ENCODE data around the gene BRWD1.

Gene BRWD1

DNA sequence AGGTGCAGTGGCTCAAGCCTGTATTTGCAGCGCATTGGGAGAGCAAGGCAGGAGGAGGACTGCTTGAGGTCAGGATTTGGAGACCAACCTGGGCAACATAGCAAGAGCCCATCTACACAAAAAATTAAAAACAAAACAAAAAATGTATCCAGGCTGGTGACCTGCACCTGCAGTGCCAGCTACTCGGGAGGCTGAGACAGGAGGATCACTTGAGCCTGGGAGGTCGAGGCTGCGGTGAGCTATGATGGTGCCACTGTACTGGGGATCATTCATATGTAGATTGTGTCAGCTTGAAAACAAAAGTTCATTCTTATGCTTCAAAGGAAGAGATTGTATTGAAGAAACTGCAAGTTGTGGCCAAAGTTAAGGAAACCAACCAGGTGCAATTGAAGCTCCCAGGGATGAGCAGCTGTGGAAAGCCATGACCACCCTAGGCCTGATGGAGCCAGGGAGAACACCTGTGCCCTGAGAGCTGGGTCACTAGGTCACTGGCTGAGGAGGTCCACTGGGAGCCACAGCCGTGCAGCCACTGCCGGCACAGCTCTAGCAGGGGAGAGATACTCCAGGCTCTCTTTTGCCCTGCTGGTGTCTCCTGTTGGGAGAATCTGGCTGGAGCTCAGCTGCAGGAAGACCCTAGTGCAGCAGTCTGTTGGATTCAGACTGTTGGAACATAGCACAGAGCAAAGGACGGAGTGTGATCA lies 13.3 kb upstream of the BRWD1 start:
- DNase-seq: no peak

DNA sequence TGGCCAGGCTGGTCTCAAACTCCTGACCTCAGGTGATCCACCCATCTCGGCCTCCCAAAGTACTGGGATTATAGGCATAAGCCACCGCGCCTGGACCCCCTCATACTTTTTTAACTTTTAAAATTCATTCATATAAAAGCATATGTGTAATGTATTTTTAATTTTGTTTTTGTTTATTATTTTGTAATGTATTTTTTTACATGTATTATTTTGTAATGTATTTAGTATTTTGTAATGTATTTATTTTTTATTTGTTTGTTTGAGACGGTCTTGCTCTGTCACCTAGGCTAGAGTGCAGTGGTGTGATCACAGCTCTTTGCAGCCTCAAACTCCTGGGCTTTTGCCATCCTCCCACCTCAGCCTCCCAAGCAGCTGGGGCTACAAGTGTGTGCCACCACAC lies 12.0 kb upstream of the BRWD1 start:
- no peak for DNase-seq

DNA sequence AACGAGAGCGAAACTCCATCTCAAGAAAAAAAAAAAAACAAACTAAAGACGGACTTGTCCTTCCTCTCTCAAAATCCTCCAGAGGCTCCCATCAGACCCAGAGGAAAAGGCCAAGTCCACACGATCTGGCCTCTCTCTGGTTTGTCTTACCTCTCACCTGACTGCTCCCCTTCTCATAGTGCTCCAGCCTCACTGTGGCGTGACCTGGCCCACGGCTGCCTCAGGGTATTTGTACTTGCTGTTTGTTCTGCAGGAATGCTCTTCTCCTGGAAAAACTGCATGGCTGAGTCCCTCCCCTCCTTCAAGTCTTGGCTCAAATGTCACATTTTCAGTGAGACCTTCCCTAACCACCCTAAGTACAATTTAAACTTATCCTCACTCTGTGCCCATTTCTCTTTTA lies 8.0 kb upstream of the BRWD1 start:
- DNase-seq: no peak

DNA sequence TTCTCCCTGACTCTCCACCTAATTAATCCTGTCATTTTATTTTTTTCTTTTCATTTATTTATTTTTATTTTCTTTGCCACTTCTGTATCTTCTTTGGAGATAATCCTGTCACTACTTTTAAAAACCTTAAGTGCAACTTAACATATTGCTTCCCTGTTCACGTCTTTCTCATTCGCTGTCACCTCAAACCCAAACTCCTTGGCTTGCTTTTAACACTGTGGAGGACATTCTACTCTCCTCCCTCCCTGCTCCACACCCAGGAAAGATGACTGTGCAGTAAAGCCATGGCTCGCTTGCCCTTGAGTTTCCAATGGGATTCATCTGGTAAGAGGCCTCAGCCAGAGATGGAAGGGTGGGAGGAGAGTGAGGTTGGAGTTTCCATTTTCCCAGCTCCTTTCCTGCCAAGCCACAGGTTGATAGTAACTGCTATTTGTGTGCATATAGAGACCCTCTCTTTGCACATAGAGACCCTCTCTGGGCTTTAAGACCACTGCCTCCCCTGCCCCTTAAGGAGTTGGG lies 6.4 kb upstream of the BRWD1 start:
- DNase-seq: no peak

DNA sequence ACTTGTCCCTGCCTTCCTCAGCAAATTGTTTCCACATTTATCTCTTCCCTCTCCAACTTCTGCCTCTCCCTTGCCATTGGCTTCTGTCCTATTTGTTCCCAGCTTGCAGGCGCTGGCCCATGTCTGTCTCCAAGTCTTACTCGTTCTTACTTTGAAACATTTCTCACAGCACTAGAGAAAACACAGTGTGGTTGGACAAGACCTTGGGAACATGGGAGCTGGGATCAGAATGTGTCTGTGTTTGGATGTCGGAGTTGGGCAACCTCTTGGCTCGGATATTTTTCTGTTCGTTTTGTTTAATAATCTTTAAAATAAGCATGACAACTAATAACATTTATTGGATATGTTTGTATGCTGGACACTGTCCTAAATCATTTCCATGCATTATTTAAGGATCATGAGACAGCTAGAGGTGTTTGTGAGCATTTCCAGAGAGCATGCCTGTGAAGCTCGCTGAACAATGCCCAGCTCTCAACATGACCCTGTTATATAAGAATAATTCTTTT lies 5.9 kb upstream of the BRWD1 start:
- no peak for DNase-seq

DNA sequence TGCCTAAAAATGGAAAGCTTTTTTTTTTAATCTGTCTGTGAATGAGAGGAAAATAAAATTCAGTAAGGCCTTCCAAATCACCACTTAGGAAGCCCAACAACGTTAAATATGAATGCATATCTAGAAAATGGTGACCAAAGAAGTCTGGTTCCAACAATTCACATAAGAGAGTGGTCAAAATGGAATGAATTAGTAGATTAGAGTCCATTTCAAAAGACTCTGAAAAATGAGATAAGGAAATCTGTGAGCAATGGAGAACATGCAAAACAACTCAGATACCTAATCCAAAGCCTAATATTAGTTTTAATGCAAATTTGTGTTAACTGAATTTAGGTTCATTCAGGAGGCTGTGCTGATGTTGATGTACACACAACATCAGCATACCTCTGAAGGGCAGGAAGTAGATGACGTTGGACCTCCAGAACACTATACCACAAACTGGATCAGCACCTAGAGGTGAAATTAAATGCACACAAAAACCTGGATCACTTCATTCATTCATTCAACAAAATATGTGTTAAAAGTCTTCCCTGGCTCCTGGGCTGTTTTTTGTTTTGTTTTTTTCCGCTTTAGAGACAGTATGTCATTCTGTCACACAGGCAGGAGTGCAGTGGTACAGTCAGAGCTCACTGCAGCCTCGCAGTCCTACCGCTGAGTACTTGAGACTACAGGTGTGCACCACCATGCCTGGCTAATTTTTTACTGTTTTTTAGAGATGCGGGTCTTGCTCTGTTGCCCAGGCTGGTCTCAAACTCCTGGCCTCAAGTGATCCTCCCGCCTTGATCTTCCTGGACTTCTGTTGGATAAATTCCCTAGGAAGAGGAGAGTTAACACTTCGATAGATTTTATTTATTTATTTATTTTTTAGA lies 4.9 kb upstream of the BRWD1 start:
- no peak for DNase-seq

DNA sequence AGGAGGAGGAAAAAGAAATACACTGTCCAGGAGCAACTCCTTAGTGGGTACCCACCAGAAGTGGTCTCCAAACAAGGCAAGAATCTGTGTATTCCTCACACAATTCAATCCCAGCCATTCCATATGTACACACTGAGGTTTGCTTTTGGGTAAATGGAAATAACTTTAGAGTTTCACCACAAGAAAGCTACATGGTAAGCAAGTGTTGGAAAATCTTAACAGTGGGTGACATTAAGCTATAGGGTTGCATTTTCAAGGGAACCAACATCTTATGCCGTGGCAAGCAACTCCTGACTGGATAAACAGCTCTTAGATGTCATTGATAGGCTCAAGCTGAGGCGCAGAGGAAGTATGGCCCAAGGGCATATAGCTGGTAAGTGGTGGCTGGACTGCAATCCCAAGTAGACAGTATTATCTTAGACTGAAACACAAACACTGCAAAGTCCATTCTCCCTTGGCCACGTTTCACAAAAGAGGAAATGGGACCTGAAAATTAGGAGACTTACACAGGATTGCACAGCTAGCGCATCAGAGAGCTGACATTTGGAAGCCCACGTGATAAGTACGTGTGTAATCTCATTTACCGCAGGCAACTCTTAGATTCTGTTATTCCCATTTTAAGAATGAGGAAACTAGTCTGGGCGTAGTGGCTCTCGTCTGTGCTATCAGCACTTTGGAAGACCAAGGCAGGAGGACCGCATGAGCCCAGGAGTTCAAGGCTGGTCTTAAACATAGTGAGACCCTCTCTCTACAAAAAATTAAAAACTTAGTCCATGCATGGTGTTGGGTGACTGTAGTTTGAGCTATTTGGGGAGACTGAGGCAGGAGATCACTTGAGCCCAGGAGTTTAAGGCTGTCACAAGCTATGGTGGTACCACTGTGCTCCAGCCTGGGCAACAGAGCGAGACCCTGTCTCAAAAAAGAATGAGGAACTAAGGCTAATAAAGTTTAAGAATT lies 4.0 kb upstream of the BRWD1 start:
- DNase-seq: no peak

DNA sequence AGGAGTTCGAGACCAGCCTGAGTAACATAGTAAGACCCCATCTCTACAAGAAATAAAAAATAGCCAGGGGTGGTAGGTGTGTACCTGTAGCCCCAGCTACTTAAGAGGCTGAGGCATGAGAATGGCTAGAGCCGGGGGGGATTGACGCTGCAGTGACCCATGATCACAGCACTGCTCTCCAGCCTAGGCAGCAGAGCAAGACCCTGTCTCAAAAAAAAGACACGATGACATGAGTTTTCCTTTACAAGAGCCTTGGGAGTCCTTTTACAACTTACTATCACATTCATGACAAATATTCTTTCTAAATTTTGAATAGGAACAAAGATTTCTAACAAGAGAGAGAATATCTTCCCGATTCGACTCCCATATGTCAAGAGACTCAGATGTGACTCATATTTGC lies 3.3 kb upstream of the BRWD1 start:
- no peak for DNase-seq

DNA sequence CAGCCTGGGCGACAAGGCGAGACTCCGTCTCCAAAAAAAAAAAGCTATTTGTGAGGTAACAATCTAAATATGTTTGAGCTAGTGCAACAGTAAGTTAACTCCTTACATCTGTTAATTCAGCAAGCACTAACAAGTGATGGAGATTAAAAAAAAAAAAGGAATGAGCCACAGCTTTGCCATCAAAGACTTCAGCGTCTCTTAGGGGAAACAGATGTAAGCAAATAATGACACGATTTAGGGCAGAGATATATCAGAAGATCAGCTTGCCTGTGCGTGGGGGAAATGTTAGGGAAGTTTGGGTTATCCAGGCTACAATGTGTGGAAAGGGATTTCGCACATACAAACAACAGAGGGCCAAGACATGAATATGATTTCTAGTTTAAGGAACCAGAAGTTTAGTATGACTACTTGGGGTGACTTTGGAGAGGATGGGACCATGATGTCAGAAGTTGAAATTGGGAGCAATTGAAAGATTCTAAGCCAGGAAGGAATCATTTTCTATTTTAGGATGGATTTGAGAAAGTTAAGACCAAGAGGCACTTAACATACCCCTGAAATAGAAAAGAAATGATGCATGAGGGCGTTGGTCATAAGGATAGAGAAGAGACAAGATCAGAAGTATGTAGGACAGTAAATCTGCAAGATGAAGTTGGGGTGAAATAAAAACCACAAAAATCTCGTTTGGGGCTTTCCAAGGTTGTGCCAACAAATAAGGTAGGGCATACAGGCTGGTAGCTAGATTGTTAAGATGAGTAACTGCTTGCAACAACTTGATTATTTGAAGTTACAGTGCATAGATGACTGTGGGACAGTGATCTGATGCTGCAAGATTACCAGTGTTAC lies 2.4 kb upstream of the BRWD1 start:
- DNase-seq: no peak

DNA sequence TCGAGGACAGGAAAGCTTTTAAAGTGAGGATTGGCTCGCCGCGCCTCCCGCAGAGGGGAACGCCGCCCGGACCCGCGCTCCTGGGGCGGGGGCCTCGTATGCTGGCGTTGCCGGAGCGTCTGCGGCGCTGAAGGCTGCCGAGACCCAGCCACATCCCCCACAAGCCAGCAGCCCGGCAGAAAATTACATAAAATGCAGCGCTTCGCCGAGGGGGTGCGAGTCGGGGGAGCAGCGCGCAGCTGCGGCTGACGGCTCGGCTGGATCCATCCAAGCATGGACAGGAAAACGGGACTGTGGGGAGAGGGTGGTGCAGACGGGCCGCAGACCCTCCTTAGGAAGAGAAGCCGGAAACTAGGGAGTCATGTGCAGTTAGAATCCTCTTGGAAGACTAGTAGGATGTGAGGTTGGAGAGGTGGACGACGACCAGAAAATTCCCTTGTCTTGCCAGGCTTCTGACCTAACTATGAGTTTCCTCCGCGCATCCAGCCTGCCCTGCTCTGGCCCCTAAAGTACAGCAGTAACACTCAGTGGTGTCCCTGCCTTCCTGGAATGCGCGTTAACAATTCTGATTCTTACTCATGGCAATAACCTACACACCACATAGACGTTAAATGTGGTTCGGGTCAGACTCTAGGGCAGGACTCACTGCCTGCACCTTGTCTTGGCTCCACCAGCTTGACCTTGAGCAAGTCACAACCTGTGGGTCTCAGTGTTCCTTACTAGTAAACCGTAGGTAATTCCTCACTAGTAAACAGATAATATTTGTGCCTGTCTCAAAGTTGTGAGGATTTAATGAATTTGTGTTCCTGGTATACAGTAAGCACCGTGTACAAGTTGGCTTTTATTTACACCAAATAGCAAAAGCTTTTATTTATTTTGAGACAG lies 953 bp upstream of the BRWD1 start:
- DNase-seq: peak; percentile 25 to 40

DNA sequence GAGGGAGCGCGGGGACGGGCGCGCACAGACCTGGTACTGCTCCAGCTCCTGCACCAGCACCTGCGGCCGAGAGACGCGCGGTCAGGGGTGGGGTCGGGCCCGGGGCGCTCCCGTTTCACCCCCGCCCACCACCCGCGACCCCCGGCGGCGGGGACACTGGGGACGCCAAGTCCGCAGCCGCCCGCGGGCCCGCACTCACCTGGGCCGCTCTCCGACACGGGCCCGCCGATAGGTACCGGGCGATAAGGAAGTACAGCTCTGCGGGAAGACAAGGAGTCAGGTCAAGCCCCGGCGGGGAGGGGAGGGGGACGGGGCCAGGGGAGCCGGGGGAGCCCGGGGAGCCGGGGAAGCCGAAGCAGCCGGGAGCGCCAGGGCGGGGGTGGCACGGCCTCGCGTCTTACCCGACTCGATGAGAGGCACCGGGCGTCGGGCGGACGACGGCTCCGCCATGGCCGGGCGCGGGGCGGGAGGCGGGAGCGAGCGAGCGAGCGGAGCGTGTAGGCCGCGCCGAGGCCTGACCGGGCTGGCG lies 326 bp downstream of the BRWD1 start:
- DNase-seq: no peak

DNA sequence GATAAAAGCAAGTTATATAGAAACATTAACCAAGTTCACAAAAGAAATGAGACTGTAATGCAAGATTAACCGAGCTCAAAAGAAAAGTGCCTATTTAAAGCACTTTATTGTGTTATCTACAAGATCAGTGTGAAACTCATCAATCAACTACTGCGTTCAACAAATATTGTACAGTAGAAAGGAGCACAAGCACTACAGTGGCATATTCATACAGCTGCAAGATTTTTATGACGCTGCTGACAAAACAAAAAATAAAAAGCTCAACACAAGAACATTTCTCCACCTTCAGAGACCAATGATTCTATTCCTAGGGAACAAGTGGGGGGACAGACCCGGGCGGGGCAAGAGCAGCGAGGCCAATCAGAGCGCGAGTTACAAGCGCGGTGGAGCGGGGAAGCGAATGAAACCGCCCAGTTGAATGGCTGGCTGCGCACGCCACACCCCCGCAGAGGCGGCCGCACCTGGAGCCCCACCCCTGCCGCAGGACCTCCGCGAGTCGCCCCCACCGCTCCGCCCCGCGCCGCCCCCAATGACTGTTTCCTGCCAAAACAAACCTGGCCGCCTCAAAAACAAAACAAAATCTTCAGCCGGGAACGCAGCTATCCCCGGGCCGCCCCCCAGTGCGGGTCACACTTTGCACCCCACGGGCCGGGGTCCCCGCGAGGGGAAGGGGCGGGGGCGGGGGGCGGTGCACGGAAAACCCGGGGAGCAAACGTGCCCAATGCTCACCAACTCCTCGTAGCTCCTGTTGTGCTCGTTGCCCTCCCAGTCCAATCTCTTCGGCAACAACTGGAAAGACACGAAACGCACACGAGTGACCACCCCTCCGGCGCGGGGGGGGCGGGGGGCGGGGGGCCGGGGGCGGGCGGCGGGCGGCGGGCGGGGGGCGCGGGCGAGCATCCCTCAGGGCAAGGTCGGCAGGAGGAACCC lies 1.1 kb downstream of the BRWD1 start:
- peak; percentile 92 to 95 for DNase-seq

DNA sequence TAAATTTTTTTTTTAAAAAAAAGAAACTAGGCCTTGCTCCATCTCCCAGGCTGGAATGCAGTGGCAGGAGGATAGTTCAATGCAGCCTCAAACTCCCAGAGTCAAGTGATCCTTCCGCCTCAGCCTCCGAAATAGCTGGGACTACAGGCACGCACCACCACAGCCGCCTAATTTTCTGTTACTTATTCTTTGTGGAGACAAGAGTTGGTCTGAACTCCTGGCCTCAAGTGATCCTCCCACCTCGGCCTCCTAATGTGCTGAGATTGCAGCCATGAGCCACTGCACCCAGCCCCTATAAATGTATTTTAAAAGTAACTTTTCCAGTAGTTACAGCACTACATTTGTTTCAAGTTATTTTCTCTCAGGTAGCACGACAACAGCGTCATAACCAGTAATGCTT lies 2.3 kb downstream of the BRWD1 start:
- DNase-seq: no peak

DNA sequence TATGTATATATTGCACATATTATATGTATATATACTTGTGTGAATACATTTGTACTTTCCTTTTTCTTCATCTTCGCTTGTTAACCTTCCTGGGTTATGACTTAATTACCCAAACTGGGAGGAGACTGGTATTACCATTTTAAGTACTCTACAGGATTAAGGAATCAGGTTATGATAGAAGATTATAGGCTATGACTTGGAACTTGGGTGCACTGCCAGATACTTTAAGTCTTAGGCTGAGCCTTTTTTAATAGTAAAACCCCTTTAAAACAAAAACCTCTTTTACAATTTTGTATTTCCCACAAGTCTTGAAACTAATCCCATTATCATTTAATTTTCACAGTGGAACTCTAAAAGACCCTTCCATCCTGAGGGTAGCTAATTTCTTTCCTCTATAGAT lies 6.0 kb downstream of the BRWD1 start:
- no peak for DNase-seq

DNA sequence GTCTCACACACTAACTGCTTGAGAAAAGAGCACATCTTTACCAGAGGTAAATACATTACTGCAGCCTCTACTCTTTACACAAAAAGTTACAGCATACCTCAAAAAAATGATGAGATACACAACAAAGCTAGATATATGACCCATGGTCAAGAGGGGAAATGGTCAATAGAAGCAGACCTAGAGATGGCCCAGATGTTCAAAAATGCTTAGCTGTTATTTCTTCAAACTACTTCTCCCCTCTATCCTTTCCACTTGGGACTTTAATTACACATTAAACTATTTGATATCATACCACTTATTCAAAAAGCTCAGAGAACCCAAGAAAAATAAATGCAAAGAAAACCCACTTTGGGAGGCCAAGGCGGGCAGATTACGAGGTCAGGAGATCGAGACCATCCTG lies 12.8 kb downstream of the BRWD1 start:
- no peak for DNase-seq

DNA sequence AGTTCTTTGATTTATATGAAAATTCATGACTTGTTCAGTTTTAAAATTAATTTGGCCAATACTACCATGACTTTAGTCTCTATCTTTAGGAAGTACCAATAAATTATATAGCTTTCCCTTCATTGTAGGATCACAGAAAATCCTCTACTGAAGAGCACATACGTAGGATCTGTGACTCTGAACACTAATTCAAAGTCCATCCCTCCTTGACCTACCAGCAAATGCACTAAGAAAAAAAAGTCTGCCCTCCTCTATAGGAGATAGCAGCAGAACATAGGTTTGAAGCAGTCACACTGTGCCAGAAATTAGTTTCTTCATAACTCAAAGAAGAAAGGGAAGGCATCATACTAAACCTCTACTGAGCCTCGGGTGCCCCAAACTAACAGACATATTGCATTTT lies 16.5 kb downstream of the BRWD1 start:
- no peak for DNase-seq

DNA sequence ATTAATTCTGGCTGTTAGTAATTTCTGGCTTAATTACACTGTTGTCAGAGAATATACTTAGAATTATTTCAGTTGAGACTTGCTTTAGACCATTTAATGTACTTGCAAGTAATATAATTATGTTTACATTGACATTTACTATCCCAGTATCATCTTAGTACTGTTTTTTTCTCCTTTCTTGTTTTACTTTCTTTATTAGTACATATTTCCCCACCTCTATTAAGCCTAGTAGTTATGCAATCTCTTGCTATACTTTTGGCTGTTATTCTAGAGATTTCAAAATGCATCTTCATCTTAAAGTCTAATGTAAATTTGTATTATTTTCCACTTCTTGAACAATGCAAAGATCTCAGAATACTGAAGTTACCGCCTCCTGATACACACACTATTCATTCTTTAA lies 24.4 kb downstream of the BRWD1 start:
- DNase-seq: no peak

DNA sequence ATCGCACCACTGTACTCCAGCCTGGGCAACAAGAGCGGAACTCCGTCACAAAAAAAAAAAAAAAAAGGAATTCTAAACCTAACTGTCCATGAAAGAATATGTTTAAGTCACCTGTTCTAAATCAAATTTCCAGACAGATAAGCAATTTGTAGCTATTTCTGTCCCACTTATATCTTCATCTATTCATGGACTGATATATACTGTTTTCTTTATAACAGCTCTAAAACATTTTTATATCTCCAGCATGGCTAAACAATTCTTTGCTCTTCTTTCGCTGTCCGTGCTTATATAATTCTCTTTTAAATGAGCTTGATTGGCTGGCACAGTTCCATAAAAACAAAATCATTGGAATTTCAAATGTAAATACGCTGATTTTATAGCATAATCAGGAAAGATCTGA lies 30.5 kb downstream of the BRWD1 start:
- no peak for DNase-seq

DNA sequence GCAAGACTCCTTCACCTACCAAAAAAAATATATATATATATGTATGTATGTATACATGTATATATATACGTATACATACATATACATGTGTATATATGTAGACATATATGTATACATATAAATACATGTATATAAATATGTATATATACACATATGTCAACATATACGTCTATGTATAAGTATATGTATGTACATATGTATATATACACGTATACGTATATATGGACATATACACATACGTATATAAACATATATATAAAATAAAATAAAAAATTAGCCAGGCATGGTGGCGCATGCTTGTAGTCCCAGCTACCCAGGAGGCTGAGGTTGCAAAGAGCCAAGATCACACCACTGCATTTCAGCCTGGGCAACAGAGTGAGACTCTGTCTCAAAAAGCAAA lies 31.6 kb downstream of the BRWD1 start:
- DNase-seq: no peak

Measured in stimulated activated CD4-positive, alpha-beta T cell treated with anti-CD3 and anti-CD28 coated beads, Interleukin-4, amount 100 ng/mL, for 4 hours (primary cell).